Fibroblast of skin of scalp (primary cell): Measurements from ENCODE around the gene BIN1.
A peak's percentile ranks its signal among the peaks of the same experiment; 100 is the strongest.
"Not testable (repeated sequence)": the region's sequence is repeated elsewhere in the genome, so short reads cannot be mapped to it uniquely, and the experiment has no call there.

ENCODE experiments used
- DNase-seq: peaks from one replicate; pipeline ENCODE4 v3.0.0-alpha.2; 2013

Gene BIN1

DNA sequence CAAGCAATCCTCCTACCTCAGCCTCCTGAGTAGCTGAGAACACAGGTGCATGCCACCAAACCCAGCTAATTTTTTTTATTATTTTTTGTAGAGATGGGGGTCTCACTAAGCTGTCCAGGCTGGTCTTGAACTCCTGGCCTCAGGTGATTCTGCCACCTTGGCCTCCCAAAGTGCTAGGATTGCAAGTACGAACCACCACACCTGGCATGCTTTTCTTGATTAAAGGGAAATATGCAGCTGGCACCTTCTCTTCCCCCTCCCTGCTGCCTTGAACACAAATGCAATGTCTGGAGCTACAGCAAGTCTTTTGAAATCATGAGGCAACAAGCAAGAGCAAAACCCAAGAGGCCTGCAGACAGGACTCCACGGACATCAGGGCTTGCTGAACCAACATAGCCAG is 26.8 kb upstream of the BIN1 start:
- DNase-seq, result no peak

- no peak for DNase-seq
Observed at GRCh38 chr2:127130421-127130820, 23.5 kb upstream of the BIN1 start.

GRCh38 chr2:127129937-127130336 is 23.0 kb upstream of the BIN1 start:
- DNase-seq, result no peak

DNA sequence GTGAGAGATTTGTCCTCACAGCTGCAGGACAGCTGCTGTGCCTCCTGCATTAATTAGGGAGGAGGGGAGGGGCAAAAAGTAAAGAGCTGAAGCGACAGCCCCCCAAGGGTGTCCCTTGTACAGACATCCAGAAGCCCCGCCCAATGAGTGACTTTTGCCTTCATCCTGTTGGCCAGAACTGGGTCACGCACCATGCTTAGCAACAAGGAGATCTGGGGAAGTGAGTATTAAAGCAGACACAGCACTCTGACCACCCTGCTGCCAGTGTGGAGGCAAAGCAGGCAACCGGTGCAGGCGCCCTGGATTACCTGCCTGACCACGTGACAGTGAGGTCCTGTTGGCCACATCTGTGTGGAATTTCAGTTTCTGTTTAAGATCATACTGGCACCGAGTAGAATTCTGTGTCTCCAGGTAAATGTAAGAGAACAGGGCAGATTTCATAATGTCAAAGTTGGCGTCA is 21.5 kb upstream of the BIN1 start:
- DNase-seq, result no peak

DNA sequence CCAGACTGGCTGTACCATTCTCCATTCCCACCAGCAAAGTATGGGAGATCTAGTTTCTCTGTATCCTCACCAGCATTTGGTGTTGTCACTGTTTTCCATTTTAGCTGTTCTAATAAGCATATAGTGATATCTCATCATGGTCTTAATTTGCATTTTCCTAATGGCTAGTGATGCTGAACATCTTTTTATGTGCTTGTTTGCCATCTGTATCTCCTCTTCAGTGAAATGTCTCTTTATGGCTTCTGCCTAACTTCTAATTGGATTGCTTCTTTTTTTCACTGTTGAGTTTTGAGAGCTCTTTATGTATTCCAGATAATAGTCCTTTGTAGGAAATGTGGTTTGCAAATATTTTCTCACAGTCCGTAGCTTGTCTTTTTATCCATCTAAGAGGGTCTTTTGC is 18.9 kb upstream of the BIN1 start:
- DNase-seq, result no peak

- no peak for DNase-seq
Observed at GRCh38 chr2:127124426-127124825, 17.5 kb upstream of the BIN1 start.

DNA sequence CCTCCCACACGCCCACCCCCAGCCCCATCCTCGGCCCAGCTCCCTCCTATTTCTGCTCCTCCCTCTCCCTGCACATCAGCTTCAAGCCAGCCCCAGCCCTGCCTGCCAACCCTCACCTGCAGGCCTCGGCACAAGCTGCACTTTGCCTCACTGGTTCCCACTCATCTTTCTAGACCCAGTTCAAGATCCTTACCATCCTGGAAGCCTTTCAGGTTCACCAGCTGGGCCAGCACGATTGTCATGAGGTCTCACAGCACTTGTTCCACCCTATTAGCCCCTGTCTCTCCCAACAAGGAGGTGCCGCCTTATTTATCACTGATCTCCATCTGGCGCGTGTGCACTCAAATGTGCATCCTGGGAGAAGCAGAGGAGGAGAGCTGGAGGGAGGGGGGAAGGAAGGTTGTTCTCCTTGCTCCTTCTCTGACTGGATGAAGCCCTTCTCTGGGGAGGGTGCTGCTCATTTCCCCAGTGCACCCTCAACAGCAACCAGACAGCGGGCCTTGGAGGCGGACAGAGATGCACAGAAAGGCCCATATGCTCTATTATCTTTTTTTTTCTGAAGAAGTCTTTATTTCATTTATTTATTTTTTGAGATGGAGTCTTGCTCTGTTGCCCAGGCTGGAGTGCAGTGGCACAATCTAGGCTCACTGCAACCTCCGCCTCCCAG is 15.5 kb upstream of the BIN1 start:
- no peak for DNase-seq

DNA sequence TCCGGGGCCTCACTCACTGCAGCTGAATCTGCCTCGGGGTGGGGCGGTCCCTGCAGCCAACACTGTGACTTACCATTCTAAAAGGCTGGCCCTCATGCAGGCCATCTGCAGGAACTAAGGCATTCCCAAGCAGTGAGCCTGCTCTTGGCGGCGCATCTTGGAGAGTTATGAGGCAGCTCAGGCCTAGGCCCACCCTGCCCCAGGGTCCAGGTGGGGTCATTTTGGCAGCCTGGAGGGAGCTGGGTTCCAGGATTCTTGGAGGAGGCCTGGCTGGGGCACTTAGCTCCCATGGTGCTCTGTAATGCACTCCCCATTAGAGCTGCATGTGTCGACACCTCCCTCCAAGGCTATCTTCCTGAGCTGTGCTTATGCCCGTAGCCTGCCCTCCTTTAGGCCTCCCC is 14.8 kb upstream of the BIN1 start:
- DNase-seq, result peak; percentile 40

DNA sequence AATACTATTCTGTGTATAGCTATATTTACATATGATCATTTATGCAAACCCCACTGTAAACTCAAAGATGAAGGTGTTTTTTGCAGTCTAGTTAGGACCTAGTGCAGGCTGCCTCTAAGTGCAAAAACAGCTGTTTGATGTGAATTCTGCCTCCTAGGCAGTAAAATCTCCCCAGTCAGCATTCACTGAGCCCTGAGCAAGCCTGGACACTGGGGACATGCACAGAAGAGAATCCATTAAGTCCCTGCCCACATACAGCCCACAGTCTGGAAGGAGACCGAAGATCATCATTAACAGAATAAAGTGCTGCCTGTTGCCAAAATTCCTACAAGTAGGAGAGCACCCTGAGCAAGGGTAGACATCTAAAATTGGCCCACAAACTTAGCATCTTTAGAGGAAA is 14.4 kb upstream of the BIN1 start:
- DNase-seq, result no peak

DNA sequence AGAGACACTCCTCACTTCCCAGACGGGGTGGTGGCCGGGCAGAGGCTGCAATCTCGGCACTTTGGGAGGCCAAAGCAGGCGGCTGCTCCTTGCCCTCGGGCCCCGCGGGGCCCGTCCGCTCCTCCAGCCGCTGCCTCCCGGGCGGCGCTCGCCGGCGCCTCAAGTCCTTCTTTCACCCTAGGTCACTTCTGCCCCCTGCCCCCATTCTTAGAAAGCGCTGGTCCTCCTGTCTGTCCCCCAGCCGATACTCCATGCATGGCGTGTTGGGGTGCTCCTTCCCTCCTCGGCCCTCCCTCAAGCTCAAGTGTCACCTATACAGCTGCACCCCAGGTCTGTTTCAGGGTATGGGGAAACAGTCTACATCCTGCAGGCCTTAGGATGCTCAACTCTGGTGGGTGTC is 13.5 kb upstream of the BIN1 start:
- not testable (repeated sequence) for DNase-seq

DNA sequence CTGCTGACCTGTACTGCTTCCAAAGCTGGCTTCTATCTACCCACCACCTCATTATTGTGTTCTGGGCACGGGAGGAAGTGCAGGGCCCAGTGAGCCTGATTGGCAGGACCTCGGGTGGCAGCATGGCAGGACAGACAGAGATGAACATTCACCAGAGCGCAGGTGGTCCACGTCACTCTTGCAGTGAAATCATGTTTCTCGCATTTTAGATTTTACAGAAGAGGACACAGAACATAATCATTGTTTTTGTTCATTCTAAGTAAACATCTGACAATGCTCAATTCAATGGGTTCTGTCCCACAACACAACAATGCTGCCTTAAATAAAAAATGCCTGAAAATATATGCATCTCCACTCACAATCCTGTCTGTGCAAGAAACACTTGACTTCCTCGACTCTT is 11.5 kb upstream of the BIN1 start:
- DNase-seq, result no peak

GRCh38 chr2:127118038-127118437 is 11.1 kb upstream of the BIN1 start:
- DNase-seq, result no peak

DNA sequence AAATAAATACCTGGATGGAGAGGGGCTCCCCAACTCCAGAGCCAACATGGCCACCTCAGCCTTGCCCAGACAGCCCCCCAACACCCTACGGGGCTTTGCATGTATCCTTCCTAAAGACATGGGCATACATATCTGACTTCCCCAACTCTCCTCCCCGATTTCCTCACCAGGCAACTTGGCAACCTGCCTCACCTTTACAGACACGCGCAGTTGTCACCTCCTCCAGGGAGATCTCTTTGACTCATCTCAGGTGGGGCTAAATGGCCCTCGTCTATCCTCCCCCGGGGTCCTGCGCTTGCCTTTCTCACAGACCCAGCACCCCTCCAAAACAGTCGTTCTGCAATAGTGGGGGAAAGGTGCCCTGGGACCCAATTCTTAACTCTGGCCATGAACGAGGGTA is 10.6 kb upstream of the BIN1 start:
- no peak for DNase-seq

GRCh38 chr2:127115471-127116199 is 8.7 kb upstream of the BIN1 start:
- no peak for DNase-seq

DNA sequence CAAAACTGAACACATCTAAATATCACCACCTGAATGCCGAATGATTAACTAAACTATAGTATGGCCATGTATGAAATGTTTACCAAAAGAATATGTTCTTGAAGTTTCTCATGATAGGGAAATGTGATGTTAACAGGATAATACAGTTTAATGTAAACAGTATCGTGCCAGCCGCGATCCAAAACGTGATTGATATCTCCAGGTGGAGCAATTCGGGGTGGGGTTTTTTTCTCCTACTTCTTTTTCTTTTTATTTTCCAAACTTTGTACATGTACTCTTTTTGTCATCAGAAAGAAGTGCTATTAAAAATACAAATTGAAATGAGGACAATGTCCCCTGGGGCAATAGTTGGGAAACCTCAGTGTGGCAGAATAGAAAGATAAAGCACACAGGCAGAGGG is 4.0 kb upstream of the BIN1 start:
- DNase-seq, result no peak

DNA sequence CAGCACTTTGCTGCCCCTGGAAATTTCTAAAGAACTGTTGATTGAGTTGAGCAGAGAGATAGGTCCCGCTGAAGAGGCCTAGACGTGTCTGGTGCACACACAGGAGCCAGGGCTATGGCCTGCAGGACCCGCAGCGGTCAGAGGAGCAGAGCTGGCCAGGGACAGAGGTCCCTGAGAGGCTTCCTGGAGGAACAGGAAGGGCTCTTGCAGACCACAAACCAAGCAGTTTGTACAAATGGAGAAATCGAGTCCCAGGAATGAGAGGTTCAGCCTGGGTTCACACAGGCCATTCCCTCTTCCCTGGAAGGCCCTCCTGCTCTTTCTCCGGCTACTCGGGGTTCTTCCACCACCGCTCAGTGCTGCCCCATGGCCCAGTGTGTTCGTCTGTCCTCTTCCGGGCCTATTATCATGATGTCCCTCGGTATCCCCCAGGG is 1.2 kb upstream of the BIN1 start:
- DNase-seq, result no peak

DNA sequence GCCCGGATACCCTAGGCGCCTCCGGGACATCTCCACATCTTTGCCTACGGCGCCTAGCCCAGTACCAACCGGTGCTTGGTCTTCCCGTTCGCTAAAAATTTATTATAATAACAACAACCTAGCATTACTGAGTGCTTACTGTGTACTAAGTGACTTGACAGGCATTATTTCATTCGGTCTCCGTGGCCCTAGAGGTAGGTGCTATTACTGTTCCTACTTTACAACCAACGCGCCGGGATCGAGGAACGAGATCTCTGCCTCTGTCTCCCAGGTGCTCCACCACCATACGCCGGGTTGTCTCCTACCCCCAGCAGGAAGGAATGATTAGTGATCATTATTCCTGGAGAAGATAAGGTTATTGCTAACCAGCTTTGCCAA is 657 bp upstream of the BIN1 start:
- no peak for DNase-seq

GRCh38 chr2:127106457-127106990 is 430 bp downstream of the BIN1 start:
- DNase-seq, result no peak

DNA sequence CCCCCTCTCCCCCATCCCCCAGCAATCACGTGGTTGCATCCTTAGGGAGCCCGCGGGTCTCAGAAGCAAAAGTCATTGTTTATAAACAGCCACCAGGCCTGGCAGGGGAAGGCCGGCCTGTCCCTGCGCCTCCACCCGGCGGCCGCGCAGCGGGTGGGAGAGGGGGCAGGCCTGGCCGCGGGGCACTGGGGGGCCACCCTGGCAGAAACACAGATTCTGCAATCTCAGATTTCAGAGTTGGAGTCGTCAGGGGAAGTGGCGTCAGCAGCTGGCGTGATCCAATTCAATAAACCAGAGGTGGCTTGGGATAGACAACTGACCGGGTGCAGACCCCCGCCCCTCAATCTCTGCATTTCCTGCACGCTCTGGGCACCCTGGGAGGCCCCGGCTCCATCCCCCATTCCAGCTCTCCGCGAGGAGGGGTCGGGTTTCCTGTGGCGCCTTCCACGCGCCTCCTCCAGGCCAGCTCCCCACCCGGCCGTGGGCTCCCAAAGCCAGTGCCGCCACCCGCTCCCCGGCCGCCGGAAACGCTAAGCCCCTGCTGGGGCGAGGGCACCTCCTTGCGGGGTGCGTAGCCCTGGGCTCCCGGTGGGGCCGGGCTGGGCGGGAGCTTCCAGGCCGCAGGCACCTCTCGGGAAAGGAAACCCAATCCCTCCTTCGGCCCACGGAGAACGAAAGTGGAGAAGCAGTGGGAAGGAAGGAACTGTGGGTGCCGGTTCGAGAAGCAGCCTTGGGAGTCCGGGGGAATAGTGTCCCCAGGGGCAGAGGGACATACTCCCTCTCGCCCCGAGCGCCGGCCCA is 1.1 kb downstream of the BIN1 start:
- peak; percentile 66 for DNase-seq

DNA sequence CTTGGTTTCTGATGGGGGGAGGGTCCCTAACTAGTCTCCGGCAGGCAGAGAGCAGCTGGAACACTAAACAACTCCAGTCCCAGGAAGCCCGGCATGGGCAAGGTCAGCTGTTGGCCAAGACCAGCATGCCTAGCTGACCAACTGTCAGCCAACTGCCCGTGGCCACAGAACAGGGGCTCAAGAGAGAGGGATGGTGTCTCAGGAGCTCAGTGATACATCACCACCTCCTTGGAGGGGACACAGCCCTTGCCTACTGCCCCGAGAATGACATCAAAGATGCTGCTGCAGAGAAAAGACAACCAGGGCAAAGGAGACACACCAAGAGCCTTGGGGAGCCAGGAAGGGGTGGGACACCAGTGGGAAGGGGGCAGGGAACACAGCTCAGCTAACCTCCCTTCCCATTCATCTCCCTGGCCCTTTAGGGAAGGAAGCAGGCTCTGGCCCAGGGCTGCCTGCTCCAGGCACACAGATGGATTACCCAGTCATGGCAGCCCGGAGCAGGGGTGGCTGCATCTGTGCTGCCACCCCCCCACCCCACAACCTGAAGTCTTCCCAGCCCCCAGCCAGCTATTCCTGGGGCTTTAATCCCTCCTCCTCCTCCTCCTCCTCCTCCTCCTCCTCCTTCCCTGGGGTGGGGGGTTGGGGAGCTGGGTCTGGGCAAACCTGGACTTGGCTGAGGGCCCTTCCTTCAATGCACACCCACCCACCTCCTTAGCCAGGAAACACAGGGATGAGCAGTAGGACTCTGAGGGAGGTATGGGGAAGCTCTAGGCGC is 1.9 kb downstream of the BIN1 start:
- DNase-seq, result peak; percentile 24

DNA sequence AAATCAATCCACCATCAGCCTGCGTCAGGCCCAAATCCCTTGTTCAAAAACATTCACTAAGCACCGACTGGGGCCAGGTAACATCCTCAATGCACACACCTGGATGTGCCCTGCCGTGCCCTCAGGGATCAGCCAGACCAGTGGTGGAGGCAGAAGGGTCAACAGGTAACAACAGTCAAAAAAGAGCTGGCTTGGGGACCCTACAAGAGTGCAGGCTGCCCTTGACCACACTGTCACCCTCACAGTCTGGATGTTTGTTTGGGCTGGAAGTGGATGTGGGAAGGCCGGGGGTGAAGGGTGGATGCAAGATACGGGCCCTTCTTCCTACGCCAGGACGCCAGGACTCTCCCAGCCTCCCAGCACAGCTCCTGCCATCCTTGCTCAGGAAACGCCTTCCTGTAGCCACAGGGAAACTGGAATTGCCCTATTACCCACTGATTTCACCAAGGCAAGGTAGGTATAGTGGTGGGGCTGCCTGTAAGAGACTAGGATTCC is 2.7 kb downstream of the BIN1 start:
- DNase-seq, result no peak
